H1 (cell line): ENCODE measurements around the gene INPP5E. TPM values are rescaled to one million over a fixed set of nuclear protein-coding genes. Genes with fewer than 3 reads are reported as not detected.

Experiments used
- ATF3 ChIP-seq: IDR thresholded peaks from 2 replicates; pipeline ENCODE4 v1.6.1; 2011; ENCODE audit warnings: low read depth, mild to moderate bottlenecking, low read length; ENCODE audit not compliant: insufficient read depth
- BACH1 ChIP-seq: IDR thresholded peaks from 2 replicates; pipeline ENCODE4 v1.6.1; 2012; ENCODE audit warnings: low read length, improper control_type of control experiment
- CHD2 ChIP-seq: IDR thresholded peaks from 2 replicates; pipeline ENCODE4 v1.6.1; 2012; ENCODE audit warnings: low read length, improper control_type of control experiment
- KDM4A ChIP-seq: IDR thresholded peaks from one replicate; pipeline ENCODE4 v1.7.1; 2012; ENCODE audit warnings: low read depth, mild to moderate bottlenecking, moderate library complexity, low read length, inconsistent platforms; ENCODE audit not compliant: severe bottlenecking
- TEAD4 ChIP-seq: IDR thresholded peaks from 2 replicates; pipeline ENCODE4 v1.6.1; 2012; ENCODE audit warnings: low read depth, low read length, inconsistent platforms, mixed read lengths
- polyA plus RNA-seq, 7 experiments: library from polyadenylated mRNA; depleted of rRNA in 3 of 7; stranded (reverse) in 5 of 7; unstranded in 2 of 7; fragments of >200 nt in 5 of 7; fragments of 200-250 nt in 2 of 7; gene quantifications; 1 replicate in 5 of 7; 2 replicates in 1 of 7; 4 replicates in 1 of 7; pipeline versions ENCODE4 v1.2.1 to v1.2.3, GENCODE V29; 2011 to 2013; ENCODE audit warnings: missing spikeins in 2 of 7, mixed read lengths in 2 of 7
- total RNA-seq: library from RNA; stranded (reverse); fragmentation: NEBNext Ultra II Directional; extraction: Animal tissue kit (Norgen Biotek cat#: 25700); gene quantifications from 2 replicates; pipeline ENCODE4 v1.2.1, GENCODE V29; 2021
- TF ChIP-seq, protein P1 (sequence below): fragments of 300-600 bp; sonication (generic); IDR thresholded peaks from 2 replicates; pipeline ENCODE4 v1.7.1; 2012; ENCODE audit warnings: low read length, moderate library complexity, mild to moderate bottlenecking, inconsistent platforms; ENCODE audit not compliant: insufficient replicate concordance

INPP5E gene
- total and polyA plus RNA-seq, 2 of the 8 experiments (the other 6 are each of a cell fraction or from before 2014, with no cell fraction given): 8.7 to 11.3 TPM

DNA sequence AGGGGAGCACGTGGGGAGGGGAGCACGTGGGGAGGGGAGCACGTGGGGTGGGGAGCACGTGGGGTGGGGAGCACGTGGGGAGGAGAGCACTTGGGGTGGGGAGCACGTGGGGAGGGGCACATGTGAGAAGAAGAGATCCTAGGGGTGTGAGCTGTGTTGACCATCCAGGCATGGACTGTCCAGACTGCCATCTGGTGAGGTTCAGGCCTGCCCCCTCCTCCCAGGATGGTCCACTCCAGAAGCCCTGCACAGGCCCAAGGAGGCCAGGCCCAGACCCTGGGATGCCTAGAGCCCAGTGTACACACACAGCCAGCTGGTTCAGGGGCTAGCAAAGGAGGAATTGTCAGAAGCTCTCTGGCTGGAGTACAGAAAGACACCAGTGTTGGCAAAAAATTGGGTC is 42.0 kb downstream of the INPP5E start (continued):
- TF ChIP-seq, protein P1, sequence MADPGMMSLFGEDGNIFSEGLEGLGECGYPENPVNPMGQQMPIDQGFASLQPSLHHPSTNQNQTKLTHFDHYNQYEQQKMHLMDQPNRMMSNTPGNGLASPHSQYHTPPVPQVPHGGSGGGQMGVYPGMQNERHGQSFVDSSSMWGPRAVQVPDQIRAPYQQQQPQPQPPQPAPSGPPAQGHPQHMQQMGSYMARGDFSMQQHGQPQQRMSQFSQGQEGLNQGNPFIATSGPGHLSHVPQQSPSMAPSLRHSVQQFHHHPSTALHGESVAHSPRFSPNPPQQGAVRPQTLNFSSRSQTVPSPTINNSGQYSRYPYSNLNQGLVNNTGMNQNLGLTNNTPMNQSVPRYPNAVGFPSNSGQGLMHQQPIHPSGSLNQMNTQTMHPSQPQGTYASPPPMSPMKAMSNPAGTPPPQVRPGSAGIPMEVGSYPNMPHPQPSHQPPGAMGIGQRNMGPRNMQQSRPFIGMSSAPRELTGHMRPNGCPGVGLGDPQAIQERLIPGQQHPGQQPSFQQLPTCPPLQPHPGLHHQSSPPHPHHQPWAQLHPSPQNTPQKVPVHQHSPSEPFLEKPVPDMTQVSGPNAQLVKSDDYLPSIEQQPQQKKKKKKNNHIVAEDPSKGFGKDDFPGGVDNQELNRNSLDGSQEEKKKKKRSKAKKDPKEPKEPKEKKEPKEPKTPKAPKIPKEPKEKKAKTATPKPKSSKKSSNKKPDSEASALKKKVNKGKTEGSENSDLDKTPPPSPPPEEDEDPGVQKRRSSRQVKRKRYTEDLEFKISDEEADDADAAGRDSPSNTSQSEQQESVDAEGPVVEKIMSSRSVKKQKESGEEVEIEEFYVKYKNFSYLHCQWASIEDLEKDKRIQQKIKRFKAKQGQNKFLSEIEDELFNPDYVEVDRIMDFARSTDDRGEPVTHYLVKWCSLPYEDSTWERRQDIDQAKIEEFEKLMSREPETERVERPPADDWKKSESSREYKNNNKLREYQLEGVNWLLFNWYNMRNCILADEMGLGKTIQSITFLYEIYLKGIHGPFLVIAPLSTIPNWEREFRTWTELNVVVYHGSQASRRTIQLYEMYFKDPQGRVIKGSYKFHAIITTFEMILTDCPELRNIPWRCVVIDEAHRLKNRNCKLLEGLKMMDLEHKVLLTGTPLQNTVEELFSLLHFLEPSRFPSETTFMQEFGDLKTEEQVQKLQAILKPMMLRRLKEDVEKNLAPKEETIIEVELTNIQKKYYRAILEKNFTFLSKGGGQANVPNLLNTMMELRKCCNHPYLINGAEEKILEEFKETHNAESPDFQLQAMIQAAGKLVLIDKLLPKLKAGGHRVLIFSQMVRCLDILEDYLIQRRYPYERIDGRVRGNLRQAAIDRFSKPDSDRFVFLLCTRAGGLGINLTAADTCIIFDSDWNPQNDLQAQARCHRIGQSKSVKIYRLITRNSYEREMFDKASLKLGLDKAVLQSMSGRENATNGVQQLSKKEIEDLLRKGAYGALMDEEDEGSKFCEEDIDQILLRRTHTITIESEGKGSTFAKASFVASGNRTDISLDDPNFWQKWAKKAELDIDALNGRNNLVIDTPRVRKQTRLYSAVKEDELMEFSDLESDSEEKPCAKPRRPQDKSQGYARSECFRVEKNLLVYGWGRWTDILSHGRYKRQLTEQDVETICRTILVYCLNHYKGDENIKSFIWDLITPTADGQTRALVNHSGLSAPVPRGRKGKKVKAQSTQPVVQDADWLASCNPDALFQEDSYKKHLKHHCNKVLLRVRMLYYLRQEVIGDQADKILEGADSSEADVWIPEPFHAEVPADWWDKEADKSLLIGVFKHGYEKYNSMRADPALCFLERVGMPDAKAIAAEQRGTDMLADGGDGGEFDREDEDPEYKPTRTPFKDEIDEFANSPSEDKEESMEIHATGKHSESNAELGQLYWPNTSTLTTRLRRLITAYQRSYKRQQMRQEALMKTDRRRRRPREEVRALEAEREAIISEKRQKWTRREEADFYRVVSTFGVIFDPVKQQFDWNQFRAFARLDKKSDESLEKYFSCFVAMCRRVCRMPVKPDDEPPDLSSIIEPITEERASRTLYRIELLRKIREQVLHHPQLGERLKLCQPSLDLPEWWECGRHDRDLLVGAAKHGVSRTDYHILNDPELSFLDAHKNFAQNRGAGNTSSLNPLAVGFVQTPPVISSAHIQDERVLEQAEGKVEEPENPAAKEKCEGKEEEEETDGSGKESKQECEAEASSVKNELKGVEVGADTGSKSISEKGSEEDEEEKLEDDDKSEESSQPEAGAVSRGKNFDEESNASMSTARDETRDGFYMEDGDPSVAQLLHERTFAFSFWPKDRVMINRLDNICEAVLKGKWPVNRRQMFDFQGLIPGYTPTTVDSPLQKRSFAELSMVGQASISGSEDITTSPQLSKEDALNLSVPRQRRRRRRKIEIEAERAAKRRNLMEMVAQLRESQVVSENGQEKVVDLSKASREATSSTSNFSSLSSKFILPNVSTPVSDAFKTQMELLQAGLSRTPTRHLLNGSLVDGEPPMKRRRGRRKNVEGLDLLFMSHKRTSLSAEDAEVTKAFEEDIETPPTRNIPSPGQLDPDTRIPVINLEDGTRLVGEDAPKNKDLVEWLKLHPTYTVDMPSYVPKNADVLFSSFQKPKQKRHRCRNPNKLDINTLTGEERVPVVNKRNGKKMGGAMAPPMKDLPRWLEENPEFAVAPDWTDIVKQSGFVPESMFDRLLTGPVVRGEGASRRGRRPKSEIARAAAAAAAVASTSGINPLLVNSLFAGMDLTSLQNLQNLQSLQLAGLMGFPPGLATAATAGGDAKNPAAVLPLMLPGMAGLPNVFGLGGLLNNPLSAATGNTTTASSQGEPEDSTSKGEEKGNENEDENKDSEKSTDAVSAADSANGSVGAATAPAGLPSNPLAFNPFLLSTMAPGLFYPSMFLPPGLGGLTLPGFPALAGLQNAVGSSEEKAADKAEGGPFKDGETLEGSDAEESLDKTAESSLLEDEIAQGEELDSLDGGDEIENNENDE: no peak
- TF ChIP-seq KDM4A: no peak
- no peak for TF ChIP-seq ATF3
- TF ChIP-seq CHD2: no peak
- no peak for TF ChIP-seq TEAD4
- no peak for TF ChIP-seq BACH1
